TTC549 (cell line): ENCODE results near the gene ZNF329.
A peak's percentile ranks its signal among the peaks of the same experiment; 100 is the strongest.

Experiments used
- FAIRE-seq: peaks from 2 replicates; lab custom pipeline; 2012; peaks lifted over from hg19 to GRCh38; lab: Jason Lieb, UNC

ZNF329 gene

GRCh38 chr19:58118979-58119733, 31.4 kb downstream of the ZNF329 start:
- FAIRE-seq = no peak

GRCh38 chr19:58117841-58118575, 32.6 kb downstream of the ZNF329 start:
- FAIRE-seq = no peak

GRCh38 chr19:58108546-58108817, 42.1 kb downstream of the ZNF329 start:
- no peak for FAIRE-seq

GRCh38 chr19:58107778-58108545, 42.6 kb downstream of the ZNF329 start:
- no peak for FAIRE-seq

- no peak for FAIRE-seq
Measured at GRCh38 chr19:58098682-58098998, 51.9 kb downstream of the ZNF329 start.

GRCh38 chr19:58097781-58098681, 52.6 kb downstream of the ZNF329 start, which contains the start of gene ZSCAN18:
ZSCAN18 (minus strand) TSS chr19:58098231; CDS start chr19:58090267, 7,964 bp downstream.
- peak; percentile 91 for FAIRE-seq

GRCh38 chr19:58097349-58097748, 53.2 kb downstream of the ZNF329 start:
- no peak for FAIRE-seq

GRCh38 chr19:58096884-58097283, 53.7 kb downstream of the ZNF329 start:
- no peak for FAIRE-seq

- FAIRE-seq = no peak
Measured at GRCh38 chr19:58095328-58095727, 55.3 kb downstream of the ZNF329 start.

GRCh38 chr19:58093071-58093470, 57.5 kb downstream of the ZNF329 start:
- FAIRE-seq = no peak

GRCh38 chr19:58091251-58091995, 59.2 kb downstream of the ZNF329 start:
- no peak for FAIRE-seq

GRCh38 chr19:58089846-58090245, 60.7 kb downstream of the ZNF329 start:
- no peak for FAIRE-seq

GRCh38 chr19:58088521-58089052, 62.0 kb downstream of the ZNF329 start:
- FAIRE-seq = no peak

- FAIRE-seq = no peak
Measured at GRCh38 chr19:58086825-58087710, 63.5 kb downstream of the ZNF329 start.

GRCh38 chr19:58085348-58085875, 65.2 kb downstream of the ZNF329 start:
- FAIRE-seq = no peak

- no peak for FAIRE-seq
Measured at GRCh38 chr19:58084596-58085347, 65.8 kb downstream of the ZNF329 start.

GRCh38 chr19:58083021-58083420, 67.6 kb downstream of the ZNF329 start:
- FAIRE-seq = no peak

GRCh38 chr19:58079792-58080191, 70.8 kb downstream of the ZNF329 start:
- no peak for FAIRE-seq
